Astrocyte (in vitro differentiated cells and primary cell): Measurements from ENCODE around the gene CDC42BPG.

ENCODE experiments used
- CTCF ChIP-seq: IDR thresholded peaks from 2 replicates; pipeline ENCODE4 v1.5.1; 2011; ENCODE audit warnings: low read depth, mild to moderate bottlenecking, inconsistent platforms, low read length, moderate library complexity; ENCODE audit not compliant: insufficient read depth
- EZH2 ChIP-seq: IDR thresholded peaks from 2 replicates; pipeline ENCODE4 v1.6.1; 2012; ENCODE audit warnings: mild to moderate bottlenecking, low read length, inconsistent platforms; ENCODE audit not compliant: insufficient read depth

- no peak for TF ChIP-seq CTCF
- TF ChIP-seq EZH2: no peak
Observed at GRCh38 chr11:64827451-64827839, 17.0 kb downstream of the CDC42BPG start.
